SK-N-SH treated with all-trans-retinoic acid at 6 μM for 48 hours (cell line): ENCODE measurements around the gene TRIM68.

Experiments
- ATAC-seq: fragments of 200-7000 bp; cut with Tn5 transposase; 3 replicates; pipeline ENCODE4 v1.9.1; 2020; ENCODE audit warnings: mild to moderate bottlenecking, moderate library complexity
- ARNTL ChIP-seq: fragments of 450-650 bp; formaldehyde crosslinking; IDR thresholded peaks from 2 replicates; pipeline ENCODE4 v1.5.0; 2020; ENCODE audit warnings: low read depth, mild to moderate bottlenecking, moderate library complexity, borderline replicate concordance
- BACH2 ChIP-seq: fragments of 250-450 bp; sonication (Bioruptor Pico); IDR thresholded peaks from 2 replicates; pipeline ENCODE4 v1.9.0; 2021; ENCODE audit warnings: mild to moderate bottlenecking, borderline replicate concordance
- CSDC2 ChIP-seq: fragments of 250-450 bp; sonication (Bioruptor Pico); IDR thresholded peaks from 2 replicates; pipeline ENCODE4 v1.5.0; 2020; ENCODE audit warnings: mild to moderate bottlenecking, moderate library complexity
- ESRRG ChIP-seq: fragments of 250-450 bp; sonication (Bioruptor Pico); IDR thresholded peaks from 2 replicates; pipeline ENCODE4 v1.6.1; 2021; ENCODE audit warnings: mild to moderate bottlenecking
- GLIS3 ChIP-seq: fragments of 250-450 bp; sonication (Bioruptor Pico); IDR thresholded peaks from 2 replicates; pipeline ENCODE4 v1.5.0; 2020; ENCODE audit warnings: mild to moderate bottlenecking, moderate library complexity
- ISL1 ChIP-seq: fragments of 250-450 bp; sonication (Bioruptor Pico); IDR thresholded peaks from 2 replicates; pipeline ENCODE4 v2.1.2; 2022; ENCODE audit warnings: mild to moderate bottlenecking, moderate library complexity
- OSR1 ChIP-seq: fragments of 250-450 bp; sonication (Bioruptor Pico); IDR thresholded peaks from 2 replicates; pipeline ENCODE4 v1.8.0; 2022; ENCODE audit warnings: moderate library complexity, mild to moderate bottlenecking, inconsistent platforms
- PPARA ChIP-seq: fragments of 250-450 bp; sonication (Bioruptor Pico); IDR thresholded peaks from 2 replicates; pipeline ENCODE4 v1.5.0; 2020; ENCODE audit warnings: mild to moderate bottlenecking, borderline replicate concordance
- RARB ChIP-seq: fragments of 250-450 bp; sonication (Bioruptor Pico); IDR thresholded peaks from 2 replicates; pipeline ENCODE4 v1.8.0; 2021; ENCODE audit warnings: mild to moderate bottlenecking, moderate library complexity
- SNAI2 ChIP-seq: fragments of 250-450 bp; sonication (Bioruptor Pico); IDR thresholded peaks from 2 replicates; pipeline ENCODE4 v1.5.0; 2020; ENCODE audit warnings: mild to moderate bottlenecking, moderate library complexity
- TCF4 ChIP-seq: fragments of 250-450 bp; sonication (Bioruptor Pico); IDR thresholded peaks from 2 replicates; pipeline ENCODE4 v1.8.0; 2021; ENCODE audit warnings: mild to moderate bottlenecking, moderate library complexity, borderline replicate concordance
- ZC3H10 ChIP-seq: fragments of 250-450 bp; sonication (Bioruptor Pico); IDR thresholded peaks from 2 replicates; pipeline ENCODE4 v1.5.1; 2021; ENCODE audit warnings: mild to moderate bottlenecking, moderate library complexity
- ZFP3 ChIP-seq: fragments of 250-450 bp; sonication (Bioruptor Pico); IDR thresholded peaks from 2 replicates; pipeline ENCODE4 v1.5.0; 2020; ENCODE audit warnings: mild to moderate bottlenecking, moderate library complexity
- ZFP30 ChIP-seq: fragments of 450-650 bp; formaldehyde crosslinking; IDR thresholded peaks from 2 replicates; pipeline ENCODE4 v1.5.0; 2022; ENCODE audit warnings: mild to moderate bottlenecking, moderate library complexity
- ZNF70 ChIP-seq: fragments of 450-650 bp; formaldehyde crosslinking; IDR thresholded peaks from 2 replicates; pipeline ENCODE4 v1.5.0; 2020; ENCODE audit warnings: mild to moderate bottlenecking, moderate library complexity
- ZNF8 ChIP-seq: fragments of 450-650 bp; formaldehyde crosslinking; IDR thresholded peaks from 2 replicates; pipeline ENCODE4 v1.5.0; 2020; ENCODE audit warnings: mild to moderate bottlenecking, moderate library complexity
- TF ChIP-seq, protein P1 (sequence below): fragments of 250-450 bp; sonication (Bioruptor Pico); IDR thresholded peaks from 2 replicates; pipeline ENCODE4 v1.5.1; 2020; ENCODE audit warnings: low read depth, mild to moderate bottlenecking, moderate library complexity
- TF ChIP-seq, protein P2 (sequence below): fragments of 250-450 bp; sonication (Bioruptor Pico); IDR thresholded peaks from 2 replicates; pipeline ENCODE4 v1.8.0; 2021; ENCODE audit warnings: low read depth, mild to moderate bottlenecking, moderate library complexity, borderline replicate concordance
- TF ChIP-seq, protein P3 (sequence below): fragments of 250-450 bp; sonication (Bioruptor Pico); IDR thresholded peaks from 2 replicates; pipeline ENCODE4 v1.5.0; 2020; ENCODE audit warnings: mild to moderate bottlenecking, moderate library complexity
- TF ChIP-seq, protein P4 (sequence below): fragments of 250-450 bp; sonication (Bioruptor Pico); IDR thresholded peaks from 2 replicates; pipeline ENCODE4 v1.5.1; 2021; ENCODE audit warnings: mild to moderate bottlenecking, moderate library complexity

Gene TRIM68

DNA sequence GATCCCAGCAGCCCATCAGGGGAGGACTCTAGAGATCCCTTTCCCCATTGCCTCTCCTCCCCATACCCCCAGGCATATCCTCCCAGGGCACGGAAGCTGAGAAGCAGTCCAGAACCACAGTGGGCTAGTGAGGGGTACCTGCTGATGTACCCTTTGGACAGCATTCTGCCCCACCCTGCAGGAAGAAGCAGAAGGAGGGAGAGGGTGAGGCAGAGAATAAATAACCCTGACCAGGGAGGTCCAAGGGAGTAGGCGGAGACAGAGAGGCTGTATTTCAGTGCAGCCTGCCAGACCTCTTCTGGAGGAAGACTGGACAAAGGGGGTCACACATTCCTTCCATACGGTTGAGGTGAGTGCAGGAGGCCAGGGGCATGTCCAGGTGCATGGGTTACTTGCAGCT lies 35.7 kb upstream of the TRIM68 start, which contains the start of gene OR51E1 (continued):
- TF ChIP-seq, protein P1, sequence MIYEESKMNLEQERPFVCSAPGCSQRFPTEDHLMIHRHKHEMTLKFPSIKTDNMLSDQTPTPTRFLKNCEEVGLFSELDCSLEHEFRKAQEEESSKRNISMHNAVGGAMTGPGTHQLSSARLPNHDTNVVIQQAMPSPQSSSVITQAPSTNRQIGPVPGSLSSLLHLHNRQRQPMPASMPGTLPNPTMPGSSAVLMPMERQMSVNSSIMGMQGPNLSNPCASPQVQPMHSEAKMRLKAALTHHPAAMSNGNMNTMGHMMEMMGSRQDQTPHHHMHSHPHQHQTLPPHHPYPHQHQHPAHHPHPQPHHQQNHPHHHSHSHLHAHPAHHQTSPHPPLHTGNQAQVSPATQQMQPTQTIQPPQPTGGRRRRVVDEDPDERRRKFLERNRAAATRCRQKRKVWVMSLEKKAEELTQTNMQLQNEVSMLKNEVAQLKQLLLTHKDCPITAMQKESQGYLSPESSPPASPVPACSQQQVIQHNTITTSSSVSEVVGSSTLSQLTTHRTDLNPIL = no peak
- no peak for TF ChIP-seq ISL1

DNA sequence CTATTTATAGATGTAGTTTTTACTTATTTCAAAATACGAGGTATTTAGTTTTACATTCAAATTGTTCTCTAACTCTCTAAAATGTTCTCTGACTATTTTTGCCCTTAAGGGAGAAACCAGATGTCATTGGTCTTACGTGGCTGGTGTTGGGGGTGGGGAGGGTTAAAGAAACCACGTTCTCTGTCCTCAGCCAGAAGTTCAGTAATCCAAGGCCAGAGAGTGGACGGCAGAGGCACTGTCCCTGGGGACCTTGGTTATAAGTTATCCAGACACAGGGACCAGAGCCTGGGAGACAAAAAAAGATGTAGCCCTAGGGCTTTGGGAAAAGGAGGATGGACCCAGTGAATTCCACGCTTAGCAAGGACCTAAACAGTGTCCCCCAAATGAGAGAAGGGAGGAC lies 35.0 kb upstream of the TRIM68 start:
- TF ChIP-seq ZNF70 (CRISPR knock-in tag) (no peak), ESRRG (CRISPR knock-in tag) (no peak), ARNTL (CRISPR knock-in tag) (no peak), BACH2 (CRISPR knock-in tag) (no peak), ZC3H10 (CRISPR knock-in tag) (no peak), GLIS3 (CRISPR knock-in tag) (no peak), TCF4 (CRISPR knock-in tag) (no peak), CSDC2 (CRISPR knock-in tag) (no peak), PPARA (CRISPR knock-in tag) (no peak), OSR1 (CRISPR knock-in tag) (no peak)
- TF ChIP-seq, protein P2, sequence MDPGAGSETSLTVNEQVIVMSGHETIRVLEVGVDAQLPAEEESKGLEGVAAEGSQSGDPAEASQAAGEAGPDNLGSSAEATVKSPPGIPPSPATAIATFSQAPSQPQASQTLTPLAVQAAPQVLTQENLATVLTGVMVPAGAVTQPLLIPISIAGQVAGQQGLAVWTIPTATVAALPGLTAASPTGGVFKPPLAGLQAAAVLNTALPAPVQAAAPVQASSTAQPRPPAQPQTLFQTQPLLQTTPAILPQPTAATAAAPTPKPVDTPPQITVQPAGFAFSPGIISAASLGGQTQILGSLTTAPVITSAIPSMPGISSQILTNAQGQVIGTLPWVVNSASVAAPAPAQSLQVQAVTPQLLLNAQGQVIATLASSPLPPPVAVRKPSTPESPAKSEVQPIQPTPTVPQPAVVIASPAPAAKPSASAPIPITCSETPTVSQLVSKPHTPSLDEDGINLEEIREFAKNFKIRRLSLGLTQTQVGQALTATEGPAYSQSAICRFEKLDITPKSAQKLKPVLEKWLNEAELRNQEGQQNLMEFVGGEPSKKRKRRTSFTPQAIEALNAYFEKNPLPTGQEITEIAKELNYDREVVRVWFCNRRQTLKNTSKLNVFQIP = no peak
- no peak for ATAC-seq

DNA sequence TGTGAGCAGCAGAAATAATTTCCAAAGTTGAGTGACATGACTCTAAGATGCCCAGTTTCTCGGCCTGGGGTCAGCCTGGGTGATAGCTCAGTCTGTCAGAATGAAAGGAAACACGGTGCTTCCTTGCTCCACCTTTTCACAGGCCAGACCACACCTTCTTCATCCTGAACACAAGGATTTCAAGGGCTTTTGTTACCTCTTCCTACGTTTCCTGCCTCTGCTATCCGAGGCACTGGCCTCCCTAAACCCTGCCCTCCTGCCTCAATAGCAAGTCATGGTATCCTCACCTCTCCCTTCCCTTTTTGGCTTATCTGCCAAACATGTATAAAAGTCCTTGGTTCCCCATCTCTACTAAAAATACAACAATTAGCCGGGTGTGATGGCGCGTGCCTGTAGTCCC lies 34.0 kb upstream of the TRIM68 start:
- no peak for ATAC-seq
- TF ChIP-seq ZFP30 (no peak), GLIS3 (CRISPR knock-in tag) (no peak), OSR1 (CRISPR knock-in tag) (no peak), BACH2 (CRISPR knock-in tag) (no peak), SNAI2 (CRISPR knock-in tag) (no peak), ZNF70 (CRISPR knock-in tag) (no peak), ISL1 (no peak), ESRRG (CRISPR knock-in tag) (no peak), ZFP3 (CRISPR knock-in tag) (no peak), ZNF8 (no peak), CSDC2 (CRISPR knock-in tag) (no peak), ZC3H10 (CRISPR knock-in tag) (no peak), TCF4 (CRISPR knock-in tag) (no peak), RARB (CRISPR knock-in tag) (no peak), ARNTL (CRISPR knock-in tag) (no peak), PPARA (CRISPR knock-in tag) (no peak)
- TF ChIP-seq, protein P1 = no peak
- TF ChIP-seq, protein P2 = no peak
- TF ChIP-seq, protein P3, sequence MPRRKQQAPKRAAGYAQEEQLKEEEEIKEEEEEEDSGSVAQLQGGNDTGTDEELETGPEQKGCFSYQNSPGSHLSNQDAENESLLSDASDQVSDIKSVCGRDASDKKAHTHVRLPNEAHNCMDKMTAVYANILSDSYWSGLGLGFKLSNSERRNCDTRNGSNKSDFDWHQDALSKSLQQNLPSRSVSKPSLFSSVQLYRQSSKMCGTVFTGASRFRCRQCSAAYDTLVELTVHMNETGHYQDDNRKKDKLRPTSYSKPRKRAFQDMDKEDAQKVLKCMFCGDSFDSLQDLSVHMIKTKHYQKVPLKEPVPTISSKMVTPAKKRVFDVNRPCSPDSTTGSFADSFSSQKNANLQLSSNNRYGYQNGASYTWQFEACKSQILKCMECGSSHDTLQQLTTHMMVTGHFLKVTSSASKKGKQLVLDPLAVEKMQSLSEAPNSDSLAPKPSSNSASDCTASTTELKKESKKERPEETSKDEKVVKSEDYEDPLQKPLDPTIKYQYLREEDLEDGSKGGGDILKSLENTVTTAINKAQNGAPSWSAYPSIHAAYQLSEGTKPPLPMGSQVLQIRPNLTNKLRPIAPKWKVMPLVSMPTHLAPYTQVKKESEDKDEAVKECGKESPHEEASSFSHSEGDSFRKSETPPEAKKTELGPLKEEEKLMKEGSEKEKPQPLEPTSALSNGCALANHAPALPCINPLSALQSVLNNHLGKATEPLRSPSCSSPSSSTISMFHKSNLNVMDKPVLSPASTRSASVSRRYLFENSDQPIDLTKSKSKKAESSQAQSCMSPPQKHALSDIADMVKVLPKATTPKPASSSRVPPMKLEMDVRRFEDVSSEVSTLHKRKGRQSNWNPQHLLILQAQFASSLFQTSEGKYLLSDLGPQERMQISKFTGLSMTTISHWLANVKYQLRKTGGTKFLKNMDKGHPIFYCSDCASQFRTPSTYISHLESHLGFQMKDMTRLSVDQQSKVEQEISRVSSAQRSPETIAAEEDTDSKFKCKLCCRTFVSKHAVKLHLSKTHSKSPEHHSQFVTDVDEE (CRISPR knock-in tag) = no peak
- TF ChIP-seq, protein P4, sequence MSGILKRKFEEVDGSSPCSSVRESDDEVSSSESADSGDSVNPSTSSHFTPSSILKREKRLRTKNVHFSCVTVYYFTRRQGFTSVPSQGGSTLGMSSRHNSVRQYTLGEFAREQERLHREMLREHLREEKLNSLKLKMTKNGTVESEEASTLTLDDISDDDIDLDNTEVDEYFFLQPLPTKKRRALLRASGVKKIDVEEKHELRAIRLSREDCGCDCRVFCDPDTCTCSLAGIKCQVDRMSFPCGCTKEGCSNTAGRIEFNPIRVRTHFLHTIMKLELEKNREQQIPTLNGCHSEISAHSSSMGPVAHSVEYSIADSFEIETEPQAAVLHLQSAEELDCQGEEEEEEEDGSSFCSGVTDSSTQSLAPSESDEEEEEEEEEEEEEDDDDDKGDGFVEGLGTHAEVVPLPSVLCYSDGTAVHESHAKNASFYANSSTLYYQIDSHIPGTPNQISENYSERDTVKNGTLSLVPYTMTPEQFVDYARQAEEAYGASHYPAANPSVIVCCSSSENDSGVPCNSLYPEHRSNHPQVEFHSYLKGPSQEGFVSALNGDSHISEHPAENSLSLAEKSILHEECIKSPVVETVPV = no peak
